Kidney epithelial cell (primary cell): ENCODE data around the gene CDK18. TPM values are rescaled to one million over a fixed set of nuclear protein-coding genes. Genes with fewer than 3 reads are reported as not detected.

Experiments used
- DNase-seq: peaks from one replicate; pipeline ENCODE4 v3.0.0-alpha.2; 2010; ENCODE audit warnings: low read depth
- H3K27me3 ChIP-seq: 2 replicates; pipeline ENCODE4 v1.6.0; 2011; ENCODE audit warnings: low read length; ENCODE audit not compliant: control insufficient read depth, insufficient read depth
- H3K36me3 ChIP-seq: 2 replicates; pipeline ENCODE4 v1.5.1; 2011; ENCODE audit warnings: low read length; ENCODE audit not compliant: control insufficient read depth, insufficient read depth
- H3K4me3 ChIP-seq: 2 replicates; pipeline ENCODE4 v1.5.1; 2011; ENCODE audit warnings: low read depth, mild to moderate bottlenecking, control low read depth, low read length
- CTCF ChIP-seq: IDR thresholded peaks from 2 replicates; pipeline ENCODE4 v1.5.1; 2011; ENCODE audit warnings: mild to moderate bottlenecking, moderate library complexity, low read length, control low read depth, inconsistent platforms; ENCODE audit not compliant: insufficient read depth, poor library complexity, severe bottlenecking
- total RNA-seq: library from RNA; depleted of rRNA; stranded (reverse); fragments of >200 nt; gene quantifications from 2 replicates; pipeline ENCODE4 v1.2.3, GENCODE V29; 2015

The CDK18 gene
- total RNA-seq, 1 donor from 2014 or later = 12.1 TPM

- TF ChIP-seq CTCF = no peak
- DNase-seq = no peak
- Histone ChIP-seq H3K4me3 (no peak overlapping the region), H3K36me3 (no peaks in the 10 kb centered on the region), H3K27me3 (no peaks in the 10 kb centered on the region)
Observed at GRCh38 chr1:205516362-205516761, 11.9 kb downstream of the CDK18 start.

GRCh38 chr1:205517288-205517687 lies 12.8 kb downstream of the CDK18 start:
- DNase-seq = no peak
- no peaks in the 10 kb centered on the region for H3K36me3 ChIP-seq
- H3K27me3 ChIP-seq = peaks cover 3% of the 10 kb centered on the region
- H3K4me3 ChIP-seq = no peak overlapping the region
- TF ChIP-seq CTCF = no peak

GRCh38 chr1:205517763-205518162 lies 13.3 kb downstream of the CDK18 start:
- Histone ChIP-seq H3K36me3 (no peaks in the 10 kb centered on the region), H3K27me3 (peaks cover 5% of the 10 kb centered on the region), H3K4me3 (no peak overlapping the region)
- no peak for TF ChIP-seq CTCF
- DNase-seq = no peak

- no peak for DNase-seq
- TF ChIP-seq CTCF = no peak
- H3K36me3 ChIP-seq = no peaks in the 10 kb centered on the region
Observed at GRCh38 chr1:205518661-205519540, 14.4 kb downstream of the CDK18 start.

GRCh38 chr1:205519541-205520131 lies 15.2 kb downstream of the CDK18 start:
- H3K27me3 ChIP-seq = peaks cover 5% of the 10 kb centered on the region
- no peak for TF ChIP-seq CTCF
- no peak overlapping the region for H3K4me3 ChIP-seq
- no peak for DNase-seq
- H3K36me3 ChIP-seq = no peaks in the 10 kb centered on the region

More at GRCh38 chr1:205518661-205519540, 14.4 kb downstream of the CDK18 start:
- H3K27me3 ChIP-seq = peaks cover 5% of the 10 kb centered on the region
- no peak overlapping the region for H3K4me3 ChIP-seq
